ENCODE results near the gene NUDT16L1. TPM values are rescaled to one million over a fixed set of nuclear protein-coding genes. Genes with fewer than 3 reads are reported as not detected.

The NUDT16L1 gene
- total and polyA plus RNA-seq, 2 of the 13 experiments (the other 11 are each of a cell fraction or from before 2014, with no cell fraction given): 28.0 to 40.5 TPM

- TF ChIP-seq ZFP91 (CRISPR knock-in tag; IDR thresholded peaks at IDR 0.05; ENCODE audit: borderline replicate concordance) (no peak), SMC3 (IDR thresholded peaks at IDR 0.05; ENCODE audit: low read length) (no peak), ZFP36 (IDR thresholded peaks at IDR 0.05; ENCODE audit: borderline replicate concordance, low read depth, low read length, partially characterized antibody) (no peak), HNF4A (CRISPR knock-in tag; IDR thresholded peaks at IDR 0.05) (peak; percentile 82), HNF4G (IDR thresholded peaks at IDR 0.05; ENCODE audit: borderline replicate concordance, low read depth, low read length) (0 out of 2 replicates have a peak, but pooled peaks have one; percentile 49), HNF4G (CRISPR knock-in tag; IDR thresholded peaks at IDR 0.05; ENCODE audit: borderline replicate concordance, low read depth) (no peak), POLR2AphosphoS5 (IDR thresholded peaks at IDR 0.05; ENCODE audit: low read depth, low read length) (peak; percentile 47; the same call in 1 of the 2 replicates), GRHL1 (CRISPR knock-in tag; conservative IDR thresholded peaks at IDR 0.05) (no peak), KAT8 (CRISPR knock-in tag; IDR thresholded peaks at IDR 0.05) (no peak), FUBP1 (CRISPR knock-in tag; IDR thresholded peaks at IDR 0.05; ENCODE audit: borderline replicate concordance) (no peak), E2F1 (CRISPR knock-in tag; IDR thresholded peaks at IDR 0.05) (no peak), CENPBD1 (CRISPR knock-in tag; IDR thresholded peaks at IDR 0.05; ENCODE audit: borderline replicate concordance, low read depth) (no peak), ZNF446 (CRISPR knock-in tag; IDR thresholded peaks at IDR 0.05) (no peak), ATF3 (CRISPR knock-in tag; IDR thresholded peaks at IDR 0.05) (no peak), BHLHE40 (IDR thresholded peaks at IDR 0.05; ENCODE audit: low read length) (no peak), GATA4 (IDR thresholded peaks at IDR 0.05; ENCODE audit: borderline replicate concordance, low read depth) (no peak), ZNF264 (CRISPR knock-in tag; IDR thresholded peaks at IDR 0.05) (0 out of 2 replicates have a peak, but pooled peaks have one; percentile 40), ZBTB43 (CRISPR knock-in tag; conservative IDR thresholded peaks at IDR 0.05) (no peak), ZKSCAN1 (IDR thresholded peaks at IDR 0.05; ENCODE audit: low read length) (no peak), CEBPG (CRISPR knock-in tag; IDR thresholded peaks at IDR 0.05) (no peak), SMAD1 (CRISPR knock-in tag; IDR thresholded peaks at IDR 0.05; ENCODE audit: borderline replicate concordance, low read depth) (0 out of 2 replicates have a peak, but pooled peaks have one; percentile 58)
Measured at GRCh38 chr16:4664538-4665418, 28.6 kb upstream of the NUDT16L1 start (continued).

Measured in HepG2 (cell line).